ENCODE measurements around the gene EPYC. TPM values are rescaled to one million over a fixed set of nuclear protein-coding genes. Genes with fewer than 3 reads are reported as not detected.

Gene EPYC
- polyA plus RNA-seq, 1 experiment: 0.11 TPM

DNA sequence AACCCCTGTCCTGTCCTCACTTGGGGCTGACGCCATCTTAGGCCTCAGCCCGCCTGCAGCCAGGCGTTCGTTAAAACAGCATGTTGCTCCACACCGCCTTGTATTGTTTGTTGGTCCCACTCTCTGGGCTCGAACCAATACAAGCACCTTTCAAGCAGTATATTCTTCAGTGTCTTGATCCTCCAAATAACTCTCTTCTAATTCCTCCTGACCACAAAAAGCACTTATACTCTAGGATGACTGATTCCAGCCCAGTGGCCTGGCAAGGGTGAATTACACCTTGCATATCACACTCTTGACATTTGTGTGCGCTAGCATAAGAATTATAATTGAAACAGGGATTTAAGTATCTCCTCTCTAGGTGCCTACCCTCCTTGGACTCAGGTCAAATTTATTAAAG, 56.9 kb downstream of the EPYC start:
- no peak overlapping the region for H3K4me3 ChIP-seq (ENCODE audit: low read depth, low read length)
- TF ChIP-seq, protein P1, sequence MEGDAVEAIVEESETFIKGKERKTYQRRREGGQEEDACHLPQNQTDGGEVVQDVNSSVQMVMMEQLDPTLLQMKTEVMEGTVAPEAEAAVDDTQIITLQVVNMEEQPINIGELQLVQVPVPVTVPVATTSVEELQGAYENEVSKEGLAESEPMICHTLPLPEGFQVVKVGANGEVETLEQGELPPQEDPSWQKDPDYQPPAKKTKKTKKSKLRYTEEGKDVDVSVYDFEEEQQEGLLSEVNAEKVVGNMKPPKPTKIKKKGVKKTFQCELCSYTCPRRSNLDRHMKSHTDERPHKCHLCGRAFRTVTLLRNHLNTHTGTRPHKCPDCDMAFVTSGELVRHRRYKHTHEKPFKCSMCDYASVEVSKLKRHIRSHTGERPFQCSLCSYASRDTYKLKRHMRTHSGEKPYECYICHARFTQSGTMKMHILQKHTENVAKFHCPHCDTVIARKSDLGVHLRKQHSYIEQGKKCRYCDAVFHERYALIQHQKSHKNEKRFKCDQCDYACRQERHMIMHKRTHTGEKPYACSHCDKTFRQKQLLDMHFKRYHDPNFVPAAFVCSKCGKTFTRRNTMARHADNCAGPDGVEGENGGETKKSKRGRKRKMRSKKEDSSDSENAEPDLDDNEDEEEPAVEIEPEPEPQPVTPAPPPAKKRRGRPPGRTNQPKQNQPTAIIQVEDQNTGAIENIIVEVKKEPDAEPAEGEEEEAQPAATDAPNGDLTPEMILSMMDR (IDR thresholded peaks at IDR 0.05; ENCODE audit: low read depth, low read length): no peak
- H3K27ac ChIP-seq (ENCODE audit: low read depth, low read length): no peak overlapping the region
- DNase-seq (ENCODE audit: low read depth, low spot score): no peak
- POLR2A ChIA-PET: no interaction called here
- H3K27me3 ChIP-seq (ENCODE audit: control insufficient read depth, insufficient read depth, low read length): no peaks in the 10 kb centered on the region
- CTCF ChIA-PET: interaction anchor here (1.7 to 2.6 kb wide), 2 partner anchors 11 to 419 kb away, joined by 4 to 7 read pairs; no protein-coding TSS in a partner anchor
- no peaks in the 10 kb centered on the region for H3K9me3 ChIP-seq (ENCODE audit: control insufficient read depth, insufficient read depth, low read length)

DNA sequence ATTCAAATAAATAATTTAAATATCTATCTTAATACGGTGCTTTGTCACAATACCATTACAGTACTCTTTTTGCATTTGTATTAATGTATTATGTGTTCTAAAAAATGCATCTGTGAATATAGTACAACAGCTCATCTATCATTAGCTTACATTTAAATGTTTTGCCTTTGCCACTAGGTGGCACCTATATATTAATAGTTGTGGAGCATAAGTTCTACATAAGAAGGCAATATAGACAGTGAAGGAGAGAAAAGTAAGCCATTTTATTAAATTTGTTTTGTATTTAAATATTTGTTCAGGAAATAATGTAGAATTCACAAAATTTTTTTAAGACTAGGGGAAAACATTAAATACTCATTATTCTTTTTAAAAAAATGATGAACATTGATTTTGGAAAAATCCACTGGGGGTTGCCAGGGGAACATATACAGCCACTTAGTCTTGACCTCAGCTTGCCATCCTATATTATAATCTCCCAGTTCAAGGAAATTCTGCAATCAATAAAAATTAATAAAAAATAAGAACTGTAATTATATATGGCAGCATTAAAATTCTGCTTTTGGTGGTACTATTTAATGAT, 59.6 kb downstream of the EPYC start:
- POLR2A ChIA-PET: no interaction called here
- Histone ChIP-seq H3K27me3 (ENCODE audit: control insufficient read depth, insufficient read depth, low read length) (no peaks in the 10 kb centered on the region), H3K4me3 (ENCODE audit: low read depth, low read length) (no peak overlapping the region), H3K27ac (ENCODE audit: low read depth, low read length) (no peak overlapping the region), H3K9me3 (ENCODE audit: control insufficient read depth, insufficient read depth, low read length) (no peaks in the 10 kb centered on the region)
- no peak for DNase-seq (ENCODE audit: low read depth, low spot score)
- TF ChIP-seq, protein P1 (IDR thresholded peaks at IDR 0.05; ENCODE audit: low read depth, low read length): peak; percentile 61
- CTCF ChIA-PET: interaction anchor here (0.6 to 2.1 kb wide), 17 partner anchors 8 to 1925 kb away, joined by 3 to 15 read pairs (median 4); no protein-coding TSS in a partner anchor

DNA sequence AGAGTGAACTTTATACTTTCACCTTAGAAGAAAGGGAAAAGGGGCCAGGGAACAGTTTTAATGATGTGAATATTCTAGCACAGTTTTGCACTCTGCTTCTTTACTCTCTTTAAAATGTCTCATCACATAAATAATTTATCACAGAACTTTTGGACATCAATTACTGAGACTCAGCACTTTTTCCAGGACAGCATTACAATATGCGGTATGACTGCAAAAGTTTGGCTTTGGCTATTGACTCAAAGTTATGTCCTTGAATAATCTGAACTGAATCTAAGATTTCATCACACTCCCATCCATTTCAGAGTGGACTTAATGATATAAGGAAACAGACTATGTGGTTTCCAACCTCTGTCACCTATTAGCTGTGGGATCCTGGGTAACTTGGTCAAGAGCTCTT, 61.5 kb downstream of the EPYC start:
- CTCF ChIA-PET: interaction anchor here (0.9 to 1.8 kb wide), 3 partner anchors 10 to 34 kb away, joined by 3 to 5 read pairs (median 4); no protein-coding TSS in a partner anchor
- TF ChIP-seq, protein P1 (IDR thresholded peaks at IDR 0.05; ENCODE audit: low read depth, low read length): no peak
- Histone ChIP-seq H3K4me3 (ENCODE audit: low read depth, low read length) (no peak overlapping the region), H3K9me3 (ENCODE audit: control insufficient read depth, insufficient read depth, low read length) (no peaks in the 10 kb centered on the region), H3K27me3 (ENCODE audit: control insufficient read depth, insufficient read depth, low read length) (no peaks in the 10 kb centered on the region), H3K27ac (ENCODE audit: low read depth, low read length) (no peak overlapping the region)
- DNase-seq (ENCODE audit: low read depth, low spot score): no peak
- POLR2A ChIA-PET: no interaction called here

DNA sequence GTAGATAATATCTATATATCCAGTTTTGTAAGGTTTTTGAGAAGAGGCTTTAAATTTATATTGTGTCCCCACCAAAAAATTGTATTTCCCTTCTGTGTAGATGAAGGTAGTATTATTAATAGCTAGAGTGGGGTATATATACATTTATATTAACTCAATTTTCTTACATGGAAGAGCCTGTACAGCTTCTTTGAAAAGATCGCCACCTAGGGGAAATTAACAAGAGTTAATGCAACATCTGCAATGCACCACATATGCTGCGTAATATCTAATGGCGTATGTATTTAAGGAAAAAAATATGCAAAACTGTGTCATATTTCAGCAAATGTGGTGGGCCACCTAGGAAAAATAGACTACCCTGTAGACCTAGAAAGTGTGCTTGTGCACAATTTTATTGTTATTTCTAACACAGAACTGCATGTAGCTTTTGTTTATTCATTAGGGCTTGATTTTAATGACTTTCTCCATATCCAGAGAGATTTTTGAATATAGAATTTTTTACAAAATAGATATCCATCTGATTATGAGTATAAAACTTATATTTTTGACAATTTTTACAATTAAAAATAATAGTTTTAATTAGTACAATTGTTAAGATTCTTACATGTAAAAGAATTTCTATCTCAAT, 63.8 kb downstream of the EPYC start:
- TF ChIP-seq, protein P1 (IDR thresholded peaks at IDR 0.05; ENCODE audit: low read depth, low read length): peak; percentile 75
- CTCF ChIA-PET: interaction anchor here (0.5 to 2.5 kb wide), 25 partner anchors 9 to 1667 kb away, joined by 3 to 19 read pairs (median 4); partner anchors contain the start of genes GALNT4 and POC1B
- Histone ChIP-seq H3K9me3 (ENCODE audit: control insufficient read depth, insufficient read depth, low read length) (no peaks in the 10 kb centered on the region), H3K27ac (ENCODE audit: low read depth, low read length) (no peak overlapping the region), H3K27me3 (ENCODE audit: control insufficient read depth, insufficient read depth, low read length) (no peaks in the 10 kb centered on the region), H3K4me3 (ENCODE audit: low read depth, low read length) (no peak overlapping the region)
- no peak for DNase-seq (ENCODE audit: low read depth, low spot score)
- POLR2A ChIA-PET: no interaction called here

DNA sequence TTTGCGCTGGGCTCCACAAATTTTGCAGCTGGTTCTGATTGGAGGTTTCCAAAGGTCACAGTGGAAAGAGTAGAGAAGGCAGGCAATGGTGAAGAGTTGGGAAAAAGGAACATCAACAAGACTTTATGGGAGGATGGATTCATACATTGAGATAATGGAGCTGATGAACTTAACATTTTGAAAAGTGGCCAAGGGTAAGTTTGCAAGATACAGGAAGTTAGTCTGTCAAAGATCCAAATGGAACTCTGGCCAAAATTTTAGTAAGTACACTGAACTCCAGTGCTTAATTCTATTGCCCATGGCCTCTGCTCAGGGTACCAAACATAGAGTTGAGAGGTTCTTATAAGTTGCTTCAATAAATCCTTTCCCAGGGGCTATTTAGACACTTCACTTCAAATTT, 65.4 kb downstream of the EPYC start:
- no peaks in the 10 kb centered on the region for H3K27me3 ChIP-seq (ENCODE audit: control insufficient read depth, insufficient read depth, low read length)
- DNase-seq (ENCODE audit: low read depth, low spot score): no peak
- no peak overlapping the region for H3K4me3 ChIP-seq (ENCODE audit: low read depth, low read length)
- no peaks in the 10 kb centered on the region for H3K9me3 ChIP-seq (ENCODE audit: control insufficient read depth, insufficient read depth, low read length)
- H3K27ac ChIP-seq (ENCODE audit: low read depth, low read length): no peak overlapping the region
- CTCF ChIA-PET: interaction anchor here (1.0 to 2.5 kb wide), 4 partner anchors 17 to 244 kb away, joined by 3 to 12 read pairs (median 4); no protein-coding TSS in a partner anchor
- POLR2A ChIA-PET: no interaction called here
- TF ChIP-seq, protein P1 (IDR thresholded peaks at IDR 0.05; ENCODE audit: low read depth, low read length): no peak
